GM19468 (cell line): ENCODE results near the gene VASN.
"Not testable (repeated sequence)": the region's sequence is repeated elsewhere in the genome, so short reads cannot be mapped to it uniquely, and the experiment has no call there.

Source experiments
- ATAC-seq: cut with Tn5 transposase; IDR thresholded peaks from one replicate; pipeline ENCODE4 v1.9.1; 2021; ENCODE audit warnings: mild to moderate bottlenecking, moderate library complexity, moderate number of reproducible peaks; ENCODE audit not compliant: unreplicated experiment; ENCODE audit errors: extremely low read depth

VASN gene

DNA sequence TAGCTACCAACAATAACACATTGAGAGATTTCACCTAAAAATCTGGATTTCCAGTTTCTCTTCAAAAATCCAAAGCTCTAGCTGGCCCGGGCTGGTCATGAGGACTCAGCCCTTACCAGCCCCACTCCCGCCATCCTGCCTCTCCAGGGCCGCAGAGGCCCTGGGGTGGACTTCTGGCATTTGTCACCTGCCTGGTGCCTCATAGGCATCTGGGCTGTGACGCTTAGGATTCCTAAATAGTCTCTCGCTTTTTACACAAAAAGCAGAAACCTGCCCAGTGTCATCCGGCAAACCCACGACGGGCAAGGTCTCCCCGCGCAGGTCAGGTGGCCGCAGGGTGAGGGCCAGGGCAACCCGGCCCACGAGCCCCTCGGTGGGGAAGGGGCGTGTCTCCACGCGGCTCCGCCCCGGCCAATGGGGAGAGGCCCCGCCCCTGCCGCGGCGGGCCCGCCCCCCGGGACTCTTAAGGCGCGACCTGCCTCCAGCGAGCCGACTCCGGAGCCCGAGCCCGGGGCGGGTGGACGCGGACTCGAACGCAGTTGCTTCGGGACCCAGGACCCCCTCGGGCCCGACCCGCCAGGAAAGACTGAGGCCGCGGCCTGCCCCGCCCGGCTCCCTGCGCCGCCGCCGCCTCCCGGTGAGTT is at the start of gene VASN:
VASN (plus strand) TSS at position 492 of the 644 bp plus-strand sequence. CDS start 9,030 bp downstream, outside the sequence.
- no peak for ATAC-seq

DNA sequence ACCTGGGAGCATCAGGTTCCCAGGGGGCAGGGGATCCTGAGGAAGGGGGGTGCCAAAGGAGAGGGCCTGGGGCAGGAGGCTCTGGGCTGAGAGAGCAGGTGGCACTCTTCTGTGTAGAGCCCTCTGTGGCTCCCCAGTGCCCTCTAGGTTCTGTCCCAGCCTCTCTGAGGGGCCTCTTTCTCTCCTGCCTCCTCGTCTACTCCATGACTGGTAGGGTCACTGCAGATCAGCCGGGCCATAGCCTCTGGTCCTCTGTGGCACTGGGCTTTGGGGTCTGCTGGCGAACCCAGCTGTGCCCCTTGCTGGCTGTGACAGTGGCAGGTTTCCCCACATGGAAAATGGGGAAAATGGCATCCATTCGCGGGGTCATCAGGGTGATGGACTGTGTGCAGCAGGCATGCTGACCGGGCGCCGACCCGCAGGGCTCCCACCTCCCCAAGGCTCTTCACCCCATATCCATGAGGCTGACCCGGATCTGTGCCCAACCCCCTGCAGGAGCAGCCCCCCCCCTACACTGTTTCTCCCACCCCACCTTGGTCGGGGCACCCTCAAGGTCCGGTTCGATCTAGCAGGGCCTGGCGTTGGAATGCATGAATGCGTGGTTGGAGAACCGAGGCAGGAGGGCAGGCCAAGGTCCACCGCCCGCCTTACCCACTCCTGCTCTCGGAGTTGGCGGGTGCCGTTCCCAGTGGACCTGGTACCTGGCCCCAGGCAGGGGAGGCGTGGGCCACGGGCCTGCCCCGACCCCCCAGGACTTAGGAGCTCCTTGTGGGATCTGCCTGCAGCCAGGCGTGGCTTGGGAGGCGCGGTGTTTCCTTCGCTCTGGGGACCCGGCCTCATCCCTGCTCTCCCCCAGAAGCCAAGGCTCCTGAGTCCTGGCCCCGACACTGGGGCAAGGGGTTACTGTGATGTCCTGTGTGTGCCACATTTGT is 49.3 kb upstream of the VASN start:
- no peak for ATAC-seq

DNA sequence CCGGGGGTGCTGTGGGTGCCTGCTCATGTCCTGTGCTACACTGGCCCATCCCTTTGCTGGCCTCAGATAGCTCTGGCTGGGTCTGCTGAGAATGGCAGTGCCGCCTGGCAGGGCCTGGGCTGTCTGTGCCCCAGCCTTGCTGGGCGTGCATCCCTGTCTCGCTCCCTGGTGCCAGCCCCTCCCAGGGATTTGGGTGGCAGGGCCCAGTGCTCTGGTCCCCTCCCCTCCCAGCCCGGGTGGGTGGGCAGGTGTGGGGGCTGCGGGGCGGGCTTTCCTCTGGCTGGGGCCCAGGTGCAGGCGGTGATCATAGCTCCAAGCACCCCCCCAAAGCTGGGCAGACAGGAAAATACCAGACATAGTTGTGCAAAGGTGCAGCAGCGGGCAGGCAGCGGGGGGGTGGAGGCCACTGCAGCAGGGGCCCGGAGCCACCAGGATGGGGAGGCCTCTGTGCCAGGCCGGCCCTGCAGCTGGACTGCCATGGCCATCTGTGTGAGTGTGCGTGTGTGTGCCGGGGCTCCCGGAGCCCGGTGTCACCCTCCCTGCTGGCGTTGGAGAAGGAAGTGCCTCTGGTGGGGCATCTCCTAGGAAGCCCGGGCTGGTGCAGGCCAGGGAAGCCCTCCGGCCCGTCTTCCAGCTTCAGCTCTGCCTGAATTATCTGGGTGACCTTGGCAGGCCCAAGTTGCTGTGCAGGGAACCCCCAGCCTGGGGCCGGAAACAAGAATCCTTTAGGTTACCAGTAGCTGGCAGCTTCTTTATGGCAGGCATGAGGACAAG is 48.4 kb upstream of the VASN start:
- no peak for ATAC-seq

DNA sequence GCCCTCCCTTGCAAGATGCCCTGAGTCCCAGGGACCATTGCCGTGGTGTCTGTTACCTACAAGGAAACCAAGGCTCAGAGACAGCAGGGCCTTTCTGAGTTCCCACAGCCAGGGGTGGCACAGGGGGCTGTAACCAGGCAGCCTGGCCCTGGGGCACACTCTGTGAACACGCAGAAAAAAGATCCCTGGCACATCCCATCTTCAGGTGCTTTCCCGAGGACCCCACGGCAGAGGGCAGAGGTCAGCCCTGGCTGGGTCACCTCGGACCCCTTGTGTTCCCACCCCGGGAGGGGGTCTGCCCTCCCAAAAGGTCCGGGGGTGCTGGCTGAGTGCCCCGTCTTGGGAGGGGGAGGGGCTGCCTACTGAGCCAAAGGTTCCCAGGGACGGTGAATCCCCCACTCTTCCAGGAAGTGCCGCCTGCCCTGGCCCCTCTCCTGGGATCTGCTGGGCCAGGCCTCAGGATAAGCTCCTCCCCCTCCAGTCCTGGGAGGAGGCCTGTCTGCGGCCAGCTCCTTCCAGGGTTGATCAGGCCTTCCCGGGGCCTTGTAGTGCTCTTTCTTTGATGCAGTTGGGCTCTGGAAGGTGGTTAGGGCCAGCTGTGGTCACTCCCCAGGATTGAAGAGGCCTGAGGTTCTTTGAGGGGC is 47.7 kb upstream of the VASN start:
- no peak for ATAC-seq

DNA sequence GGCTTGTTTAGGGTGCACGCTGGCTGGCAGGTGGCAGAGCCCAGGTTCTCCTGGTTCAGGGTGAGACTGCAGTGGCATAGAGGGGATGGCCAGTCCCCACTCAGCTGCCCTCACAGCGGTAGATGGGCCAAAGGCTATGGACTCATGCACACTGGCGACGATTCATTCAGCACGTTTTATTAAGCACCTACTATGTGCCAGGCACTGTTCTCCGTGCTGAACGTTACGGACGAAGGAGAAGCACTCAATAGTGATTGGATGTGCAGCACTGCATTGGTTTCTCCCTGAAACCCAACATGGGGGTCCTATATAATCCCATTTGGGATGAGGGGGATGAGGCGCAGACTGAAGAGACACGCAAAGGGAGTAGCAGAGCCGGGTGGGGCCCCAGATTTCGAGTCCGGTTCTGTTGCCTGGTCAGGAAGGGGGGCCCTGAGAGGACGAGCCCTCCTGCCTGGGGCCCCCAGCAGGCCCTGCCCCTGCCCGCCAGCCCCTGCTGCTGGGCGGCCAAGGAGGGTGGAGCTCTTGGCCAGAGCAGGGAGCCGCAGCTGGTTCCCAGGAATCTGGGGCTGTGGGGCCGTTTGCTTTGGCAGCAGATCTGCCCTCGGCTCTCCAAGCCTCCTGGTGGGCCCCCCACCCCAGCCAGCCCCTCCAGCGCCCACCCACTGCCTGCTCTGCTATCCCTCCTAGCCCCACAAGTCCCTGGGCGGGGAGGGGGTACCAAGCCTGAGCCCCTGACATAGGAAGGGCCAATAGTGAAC is 47.0 kb upstream of the VASN start:
- no peak for ATAC-seq

DNA sequence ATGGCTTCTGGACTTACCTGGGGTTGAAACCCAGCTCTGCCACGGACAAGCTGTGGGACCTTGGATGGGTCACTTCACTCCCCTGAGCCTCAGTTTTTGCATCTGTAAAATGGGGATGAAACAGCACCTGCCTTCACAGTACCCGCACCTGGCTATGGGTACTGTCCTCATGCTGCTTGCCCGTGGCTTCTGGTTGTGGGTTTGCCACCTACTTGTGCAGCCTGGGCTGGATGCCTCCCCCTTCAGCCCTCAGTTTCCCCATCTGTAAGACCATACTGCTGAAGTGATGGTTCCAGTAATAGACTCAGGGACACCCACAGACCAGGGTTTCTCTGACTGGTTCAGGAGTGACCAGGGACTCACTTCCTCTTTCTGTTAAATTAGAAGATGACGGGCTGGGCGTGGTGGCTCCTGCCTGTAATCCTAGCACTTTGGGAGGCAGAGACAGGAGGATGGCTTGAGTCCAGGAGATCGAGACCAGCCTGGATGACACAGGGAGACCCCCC is 46.3 kb upstream of the VASN start:
- ATAC-seq: no peak

DNA sequence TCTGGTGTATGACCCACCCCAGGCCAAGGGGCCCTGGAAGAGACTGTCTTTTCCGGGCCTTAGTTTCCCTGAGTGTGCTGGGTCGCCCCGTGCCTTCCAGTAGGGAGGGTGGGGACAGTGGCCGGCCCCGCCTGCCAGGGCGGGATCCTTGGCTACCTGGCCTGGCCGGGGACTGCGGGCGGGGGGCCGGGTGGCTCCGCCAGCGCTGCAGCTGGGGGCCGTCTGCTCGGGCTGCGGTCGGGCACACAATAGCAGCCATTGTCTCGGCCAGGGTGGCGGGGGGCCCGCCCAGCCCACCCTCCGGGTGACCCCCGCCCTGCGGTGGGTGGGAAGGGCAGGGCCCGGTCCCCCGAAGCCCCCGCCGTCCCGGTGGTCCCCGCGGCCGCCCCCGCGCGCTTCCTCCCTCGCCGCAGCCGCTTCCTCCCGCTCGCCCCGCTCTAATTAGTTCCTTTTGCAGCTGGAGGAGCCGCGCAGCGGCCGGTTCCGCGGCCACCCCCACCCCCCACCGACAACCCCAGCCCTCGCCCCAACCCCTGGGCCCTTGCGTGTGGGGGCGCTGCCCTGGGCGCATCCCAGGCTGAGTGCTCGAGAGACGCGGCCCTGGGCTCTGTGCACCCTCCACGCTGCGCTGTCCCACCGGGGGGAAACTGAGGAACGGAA is 44.1 kb upstream of the VASN start:
- no peak for ATAC-seq

DNA sequence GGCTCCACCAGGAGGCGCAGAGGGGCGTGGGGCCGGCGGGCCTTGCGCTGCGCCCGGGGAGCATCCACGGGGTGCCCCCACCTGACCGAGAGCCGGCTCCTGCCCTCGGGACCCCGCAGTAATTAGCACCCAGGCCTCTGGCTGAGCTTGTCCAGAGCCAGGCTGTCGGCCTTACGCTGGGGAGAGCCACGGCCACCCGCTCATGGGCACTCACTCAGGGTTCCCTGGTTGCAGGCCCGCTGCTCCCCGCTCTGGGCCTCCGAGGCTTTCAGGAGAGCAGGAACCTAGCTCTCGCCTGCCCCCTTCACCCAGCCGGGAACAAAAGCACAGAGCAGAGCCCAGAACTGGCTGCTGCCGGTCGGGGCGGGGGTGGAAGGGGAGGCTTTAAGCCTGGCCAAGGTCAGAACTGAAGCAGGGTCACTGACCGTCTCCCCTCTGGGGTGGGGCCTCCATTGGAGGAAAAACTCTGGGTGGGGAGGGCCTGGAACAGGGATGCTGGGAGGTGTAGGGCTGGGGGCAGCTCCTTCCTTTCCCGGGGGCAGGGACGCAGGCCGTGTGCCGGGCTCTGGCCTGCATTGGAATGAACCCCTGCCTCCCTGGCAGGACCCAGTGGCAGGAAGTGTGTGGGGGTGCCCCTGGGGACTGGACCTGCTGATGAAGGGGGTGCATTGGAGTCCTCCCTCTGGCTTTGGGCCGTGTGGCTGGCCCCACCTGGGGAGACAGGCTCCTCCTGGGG is 43.4 kb upstream of the VASN start:
- no peak for ATAC-seq

DNA sequence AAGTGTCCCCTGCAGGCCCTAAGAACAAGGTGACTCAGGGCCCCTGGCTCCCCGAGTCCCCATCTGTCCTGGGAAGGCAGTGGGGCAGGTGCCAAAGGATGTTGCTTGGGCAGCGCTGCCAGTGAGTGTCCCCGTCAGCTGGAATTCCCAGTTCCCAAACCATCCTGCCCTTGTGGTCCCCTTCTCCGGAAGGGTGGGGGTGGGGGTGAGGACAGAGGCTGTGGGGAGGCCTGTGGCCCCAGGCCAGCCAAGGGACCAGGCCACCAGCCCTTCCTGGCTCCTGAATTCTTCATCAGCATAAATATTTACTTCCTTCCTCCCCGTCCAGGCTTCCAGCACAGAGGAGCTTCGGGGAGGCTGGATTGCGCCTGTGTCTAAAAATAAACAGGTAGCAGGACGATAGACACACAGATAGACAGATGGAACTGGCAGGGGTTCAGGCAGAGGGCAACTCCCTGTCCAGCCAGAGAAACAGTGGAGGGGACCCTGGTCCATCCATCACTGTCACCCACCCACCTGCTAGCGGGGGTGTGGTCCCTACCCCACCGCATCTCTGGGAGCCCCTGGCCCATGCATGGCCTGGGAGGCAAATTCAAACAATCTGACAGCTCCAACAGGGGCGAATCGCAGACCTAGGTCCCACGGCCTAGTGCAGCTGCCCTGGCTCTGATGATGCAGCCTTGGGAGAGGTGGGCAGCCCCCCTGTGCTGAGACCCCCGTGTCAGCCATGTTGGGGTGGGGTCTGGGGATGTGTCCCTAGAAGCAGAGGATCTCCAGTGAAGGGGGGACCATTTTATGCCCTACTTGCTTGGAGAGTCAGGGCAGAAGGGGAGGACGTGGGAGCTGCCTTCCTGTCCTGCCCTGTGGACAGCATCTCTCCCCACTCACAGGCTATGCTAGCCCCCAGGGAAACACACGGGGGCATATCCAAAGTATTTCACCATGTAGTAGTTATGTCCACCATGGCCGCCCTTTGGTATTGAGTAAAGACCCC is 42.6 kb upstream of the VASN start:
- ATAC-seq: no peak

DNA sequence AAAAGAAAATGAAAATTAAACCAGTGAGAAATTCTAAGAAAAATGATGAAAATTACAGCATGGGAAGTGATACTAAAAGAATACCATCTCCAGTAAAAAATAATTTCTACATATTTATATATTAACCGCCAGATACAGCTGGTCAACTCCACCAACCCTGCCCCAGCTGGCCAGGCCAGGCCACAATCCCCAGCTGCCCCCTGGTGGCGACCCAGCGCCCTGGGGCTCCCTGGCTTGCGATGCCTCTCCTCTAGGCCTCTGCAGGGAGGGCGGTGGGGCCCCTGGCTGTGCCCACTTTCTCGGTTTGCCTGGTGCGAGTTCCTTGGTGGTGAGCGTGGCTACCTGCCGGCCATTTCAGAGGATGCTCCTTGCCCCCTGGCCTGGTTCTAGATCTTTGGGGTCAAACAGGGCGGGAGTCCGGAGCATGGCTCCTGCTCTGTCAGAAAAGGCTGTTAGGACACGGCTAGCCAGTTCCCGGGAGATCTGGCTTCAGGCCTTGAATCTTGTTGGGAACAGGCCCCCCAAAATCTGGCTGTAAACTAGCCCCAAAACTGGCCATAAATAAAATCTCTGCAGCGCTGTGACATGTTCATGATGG is 41.3 kb upstream of the VASN start:
- no peak for ATAC-seq

DNA sequence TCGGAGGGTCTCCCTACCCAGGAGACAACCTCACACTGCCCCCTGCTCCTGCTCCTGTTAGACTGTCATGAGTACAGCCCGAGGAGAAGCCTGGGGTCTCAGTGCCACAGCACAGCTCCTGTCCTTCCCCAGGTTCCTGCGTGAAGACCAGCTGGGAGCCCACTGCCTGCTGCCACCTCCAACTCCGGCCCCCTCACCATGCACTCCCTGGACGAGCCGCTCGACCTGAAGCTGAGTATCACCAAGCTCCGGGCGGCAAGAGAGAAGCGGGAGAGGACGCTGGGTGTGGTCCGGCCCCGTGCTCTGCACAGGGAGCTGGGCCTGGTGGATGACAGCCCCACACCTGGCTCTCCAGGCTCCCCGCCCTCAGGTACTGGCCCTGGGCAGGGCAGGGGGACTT is 39.6 kb upstream of the VASN start:
- no peak for ATAC-seq

DNA sequence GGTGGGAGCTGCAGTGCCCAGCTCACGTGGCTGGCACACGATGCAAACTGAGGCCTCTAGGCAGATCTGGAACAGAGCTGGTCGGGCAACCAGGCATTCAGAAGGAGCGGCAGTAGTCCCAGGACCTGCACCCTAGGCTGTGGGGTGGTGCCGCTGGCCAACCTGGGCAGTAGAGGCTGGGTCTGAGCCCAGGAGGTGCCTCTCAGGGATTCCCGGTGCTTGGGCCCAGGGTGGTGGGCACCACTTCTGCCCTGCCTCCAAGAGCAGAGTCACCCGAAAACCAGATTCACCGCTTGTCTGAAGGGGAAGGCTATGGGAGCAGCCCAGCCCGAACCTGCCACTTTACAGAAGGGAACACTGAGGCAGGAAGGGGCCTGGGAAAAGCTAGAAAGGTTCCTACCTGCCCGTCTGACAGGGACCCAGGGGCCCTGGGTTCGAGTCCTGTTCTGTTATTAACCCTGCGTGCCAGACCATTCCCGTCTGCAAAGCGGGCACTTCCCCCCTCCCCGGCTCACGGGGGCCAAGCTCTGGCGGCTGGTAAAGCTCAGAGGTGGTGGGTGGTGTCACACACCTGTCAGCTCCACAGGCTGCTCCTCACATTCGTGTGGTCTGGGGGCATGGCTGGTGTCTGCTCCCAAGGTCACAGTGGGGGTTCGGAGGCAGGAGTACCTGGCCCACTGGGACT is 38.9 kb upstream of the VASN start:
- no peak for ATAC-seq

DNA sequence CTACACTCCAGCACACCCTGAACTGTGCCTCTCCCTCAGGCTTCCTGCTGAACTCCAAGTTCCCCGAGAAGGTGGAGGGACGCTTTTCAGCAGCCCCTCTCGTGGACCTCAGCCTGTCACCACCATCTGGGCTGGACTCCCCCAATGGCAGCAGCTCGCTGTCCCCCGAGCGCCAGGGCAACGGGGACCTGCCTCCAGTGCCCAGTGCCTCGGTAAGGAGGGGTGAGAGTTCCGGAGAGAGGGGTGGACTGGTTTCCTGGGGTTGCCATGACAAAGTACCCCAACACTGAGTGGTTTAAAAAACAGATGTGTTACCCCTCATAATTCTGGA is 38.4 kb upstream of the VASN start:
- ATAC-seq: no peak

DNA sequence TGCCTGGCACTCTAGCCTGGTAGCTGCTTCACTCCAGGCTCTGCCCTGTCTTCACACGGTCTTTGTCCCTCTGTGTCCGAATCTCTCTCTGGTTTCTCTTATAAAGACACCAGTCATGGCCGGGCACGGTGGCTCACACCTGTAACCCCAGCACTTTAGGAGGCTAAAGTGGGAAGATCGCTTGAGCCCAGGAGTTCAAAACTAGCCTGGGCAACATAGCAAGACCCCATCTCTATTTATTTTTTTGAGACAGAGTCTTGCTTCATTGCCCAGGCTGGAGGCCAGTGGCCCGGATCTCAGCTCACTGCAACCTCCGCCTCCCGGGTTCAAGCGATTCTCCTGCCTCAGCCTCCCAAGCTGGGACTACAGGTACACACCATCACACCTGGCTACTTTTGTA is 37.9 kb upstream of the VASN start:
- not testable (repeated sequence) for ATAC-seq

DNA sequence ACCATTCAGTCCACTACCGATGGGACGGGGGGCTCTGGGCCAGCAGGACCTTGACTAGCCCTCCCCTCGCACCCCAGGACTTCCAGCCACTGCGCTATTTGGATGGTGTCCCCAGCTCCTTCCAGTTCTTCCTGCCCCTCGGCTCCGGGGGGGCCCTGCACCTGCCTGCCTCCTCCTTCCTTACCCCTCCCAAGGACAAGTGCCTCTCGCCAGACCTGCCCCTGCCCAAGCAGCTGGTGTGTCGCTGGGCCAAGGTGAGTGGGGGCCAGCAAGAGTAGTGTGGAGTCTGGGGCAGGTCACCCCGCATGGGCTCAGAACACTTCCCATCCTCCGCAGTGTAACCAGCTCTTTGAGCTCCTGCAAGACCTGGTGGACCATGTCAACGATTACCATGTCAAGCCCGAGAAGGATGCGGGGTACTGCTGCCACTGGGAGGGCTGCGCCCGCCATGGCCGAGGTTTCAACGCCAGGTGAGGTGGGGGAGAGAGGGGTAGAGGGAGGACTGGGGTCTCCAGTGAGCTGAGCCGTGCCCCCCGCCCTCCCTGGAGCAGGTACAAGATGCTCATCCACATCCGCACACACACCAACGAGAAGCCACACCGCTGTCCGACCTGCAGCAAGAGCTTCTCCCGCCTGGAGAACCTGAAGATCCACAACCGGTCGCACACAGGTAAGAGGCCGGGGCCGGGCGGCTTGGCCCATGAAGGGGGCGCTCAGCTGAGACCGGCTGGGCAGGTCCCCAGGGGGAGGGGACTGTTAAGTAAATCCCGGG is 36.7 kb upstream of the VASN start:
- ATAC-seq: no peak
